HUDEP-2 (cell line): ENCODE data around the gene WDR20.
"Not testable (repeated sequence)": the region's sequence is repeated elsewhere in the genome, so short reads cannot be mapped to it uniquely, and the experiment has no call there.

Experiments
- DNase-seq, 76 experiments: peaks; one replicate each; lab custom pipeline; 2025; ENCODE audit not compliant: unreplicated experiment in 76 of 76; lab: John Stamatoyannopoulos, UW

Gene WDR20

DNA sequence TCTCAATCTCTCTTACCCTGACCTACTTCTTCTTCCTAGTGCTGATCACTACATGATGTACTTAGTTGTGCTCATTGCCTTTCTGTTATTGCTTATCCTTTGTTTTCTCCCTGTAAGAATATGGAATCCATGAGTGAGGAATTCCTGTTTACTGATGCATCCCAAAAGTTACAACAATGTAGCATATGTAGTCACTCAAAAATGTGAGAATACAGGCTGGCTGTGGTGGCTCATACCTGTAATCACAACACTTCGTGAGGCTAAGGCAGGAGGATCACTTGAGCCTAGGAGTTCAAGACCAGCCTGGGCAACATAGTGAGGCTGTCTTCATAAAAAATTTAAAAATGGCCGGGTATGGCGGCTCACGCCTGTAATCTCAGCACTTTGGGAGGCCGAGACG is 8.0 kb upstream of the WDR20 start:
- no peak for DNase-seq

DNA sequence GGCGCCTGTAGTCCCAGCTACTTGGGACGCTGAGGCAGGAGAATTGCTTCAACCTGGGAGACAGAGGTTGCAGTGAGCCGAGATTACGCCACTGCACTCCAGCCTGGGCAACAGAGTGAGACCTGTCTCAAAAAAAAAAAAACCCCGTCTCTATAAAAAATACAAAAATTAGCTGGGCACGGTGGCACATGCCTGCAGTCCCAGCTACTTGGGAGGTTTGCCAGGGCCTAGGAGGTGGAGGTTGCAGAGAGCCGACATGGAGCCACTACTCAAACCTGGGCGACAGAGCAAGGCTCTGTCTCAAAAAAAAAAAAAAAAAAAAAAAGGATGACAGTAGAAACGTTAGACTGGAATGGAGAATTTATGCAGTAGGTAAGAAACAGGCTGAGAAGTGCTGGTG is 5.7 kb upstream of the WDR20 start:
- DNase-seq: not testable (repeated sequence)

DNA sequence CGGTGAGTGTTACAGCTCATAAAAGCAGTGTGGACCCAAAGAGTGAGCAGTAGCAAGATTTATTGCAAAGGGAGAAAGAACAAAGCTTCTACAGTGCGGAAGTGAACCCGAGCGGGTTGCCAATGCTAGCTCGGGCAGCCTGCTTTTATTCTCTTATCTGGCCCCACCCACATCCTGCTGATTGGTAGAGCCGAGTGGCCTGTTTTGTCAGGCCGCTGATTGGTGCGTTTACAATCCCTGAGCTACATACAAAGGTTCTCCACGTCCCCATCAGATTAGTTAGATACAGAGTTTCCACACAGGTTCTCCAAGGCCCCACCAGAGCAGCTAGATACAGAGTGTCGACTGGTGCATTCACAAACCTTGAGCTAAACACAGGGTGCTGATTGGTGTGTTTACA is 5.0 kb upstream of the WDR20 start:
- DNase-seq: not testable (repeated sequence)

- not testable (repeated sequence) for DNase-seq
These were observed 4.2 kb upstream of the WDR20 start for GRCh38 chr14:102135456-102135855.

GRCh38 chr14:102138535-102138934 is 1.2 kb upstream of the WDR20 start:
- DNase-seq: no peak

GRCh38 chr14:102138961-102139285 is 774 bp upstream of the WDR20 start:
- DNase-seq: peak in 1 of 76 experiments; percentile 25

DNA sequence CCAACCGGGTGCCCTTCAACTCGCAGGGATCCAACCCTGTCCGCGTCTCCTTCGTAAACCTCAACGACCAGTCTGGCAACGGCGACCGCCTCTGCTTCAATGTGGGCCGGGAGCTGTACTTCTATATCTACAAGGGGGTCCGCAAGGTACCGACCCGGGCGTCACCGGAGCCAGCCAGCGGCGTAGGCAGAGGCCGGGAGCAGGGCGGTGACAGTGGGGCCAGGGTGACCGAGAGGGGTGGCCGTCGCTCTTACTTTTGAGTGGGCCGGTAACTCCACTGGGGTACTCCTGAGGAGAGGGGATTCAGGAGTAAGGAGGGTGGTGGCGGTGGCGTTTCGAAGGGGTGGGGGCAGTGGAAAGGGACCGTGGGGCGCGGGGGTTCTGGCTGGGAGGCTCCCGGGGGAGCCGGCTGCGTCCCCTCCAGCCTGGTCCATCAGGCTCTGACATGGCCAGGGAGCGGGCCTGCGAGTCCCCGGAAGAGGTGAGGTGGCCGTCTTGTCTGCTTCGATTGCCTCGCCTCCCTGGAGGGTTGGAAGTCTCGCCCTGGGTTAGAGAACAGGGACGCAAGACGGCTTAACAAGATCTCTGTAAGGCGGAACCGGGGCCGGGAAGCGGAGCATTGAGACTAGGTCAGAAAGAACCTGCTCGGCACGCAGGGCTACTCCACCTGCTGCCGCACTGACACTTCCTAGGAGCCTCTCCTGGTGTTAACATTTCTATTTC is 491 bp downstream of the WDR20 start:
- peak in 28 of 76 experiments; percentile 8 to 75 (median 22) for DNase-seq

GRCh38 chr14:102140750-102141145 is 1.1 kb downstream of the WDR20 start:
- DNase-seq: no peak

GRCh38 chr14:102141797-102142196 is 2.1 kb downstream of the WDR20 start:
- no peak for DNase-seq

- DNase-seq: no peak
These were observed 5.2 kb downstream of the WDR20 start for GRCh38 chr14:102144914-102145313.

DNA sequence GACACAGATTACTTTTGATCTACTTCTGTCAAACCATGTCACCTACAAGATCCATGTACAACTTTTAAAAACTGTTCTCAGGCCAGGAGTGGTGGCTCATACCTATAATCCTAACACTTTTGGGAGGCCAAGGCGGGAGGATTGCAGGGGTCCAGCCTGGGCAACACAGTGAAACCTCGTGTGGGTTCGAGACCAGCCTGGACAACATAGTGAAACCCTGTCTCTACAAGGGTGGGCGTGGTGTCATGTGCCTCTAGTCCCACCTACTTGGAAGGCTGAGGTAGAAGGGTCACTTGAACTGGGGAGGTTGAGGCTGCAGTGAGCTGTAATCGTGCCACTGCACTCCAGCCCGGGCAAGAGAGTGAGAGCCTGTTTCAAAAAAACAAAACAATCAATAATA is 5.7 kb downstream of the WDR20 start:
- no peak for DNase-seq

DNA sequence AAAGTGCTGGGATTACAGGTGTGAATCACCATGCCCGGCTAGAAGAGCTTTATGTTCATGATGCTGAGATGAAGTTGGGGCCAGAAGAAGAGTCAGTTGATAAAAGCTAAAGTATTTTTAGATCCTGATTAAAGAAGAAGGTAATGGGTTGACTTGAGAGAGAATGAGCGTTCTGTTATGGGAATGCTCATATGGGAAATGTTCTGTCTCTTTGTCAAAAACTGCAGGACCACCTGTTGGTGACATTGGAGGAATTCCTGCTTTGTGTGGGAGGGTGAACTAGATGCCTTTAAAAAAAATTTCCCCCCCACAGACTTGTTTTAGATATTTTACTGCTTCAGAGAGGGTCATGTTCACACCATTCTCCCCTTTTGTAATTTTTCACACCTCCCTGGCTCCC is 6.7 kb downstream of the WDR20 start:
- no peak for DNase-seq

GRCh38 chr14:102150083-102150482 is 10.4 kb downstream of the WDR20 start:
- DNase-seq: no peak

- DNase-seq: peak in 44 of 76 experiments; percentile 7 to 79 (median 56)
These were observed 11.0 kb downstream of the WDR20 start for GRCh38 chr14:102150744-102151143.

DNA sequence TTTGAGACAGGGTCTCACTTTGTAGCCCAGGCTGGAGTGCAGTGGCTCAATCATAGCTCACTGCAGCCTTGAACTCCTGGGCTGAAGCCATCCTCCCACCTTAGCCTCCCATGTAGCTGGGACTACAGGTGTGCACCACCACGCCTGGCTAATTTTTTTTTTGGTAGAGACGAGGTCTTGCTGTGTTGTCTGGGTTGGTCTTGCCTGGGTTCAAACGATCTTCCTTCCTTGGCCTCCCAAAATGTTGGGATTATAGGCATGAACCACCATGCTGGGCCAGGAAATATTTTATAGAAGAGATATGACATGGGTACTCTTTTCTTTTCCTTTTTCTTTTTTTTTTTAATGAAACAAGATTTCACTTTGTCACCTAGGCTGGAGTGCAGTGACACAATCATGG is 11.7 kb downstream of the WDR20 start:
- not testable (repeated sequence) for DNase-seq

DNA sequence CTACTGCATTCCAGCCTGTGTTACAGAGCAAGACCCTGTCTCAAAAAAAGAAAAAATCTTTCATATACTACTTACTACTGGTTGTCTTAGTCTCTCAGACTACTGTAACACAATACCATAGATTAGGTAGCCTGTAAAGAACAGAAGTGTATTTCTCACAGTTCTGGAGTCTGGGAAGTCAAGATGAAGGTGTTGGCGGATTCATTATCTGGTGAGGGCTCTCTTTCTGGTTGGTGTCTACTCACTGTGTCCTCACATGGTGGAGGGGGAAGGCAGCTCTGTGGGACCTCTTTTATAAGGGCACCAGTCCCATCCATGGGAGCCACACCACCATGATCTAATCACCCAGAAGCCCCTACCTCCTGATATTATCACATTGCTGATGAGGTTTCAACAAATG is 14.4 kb downstream of the WDR20 start:
- no peak for DNase-seq

DNA sequence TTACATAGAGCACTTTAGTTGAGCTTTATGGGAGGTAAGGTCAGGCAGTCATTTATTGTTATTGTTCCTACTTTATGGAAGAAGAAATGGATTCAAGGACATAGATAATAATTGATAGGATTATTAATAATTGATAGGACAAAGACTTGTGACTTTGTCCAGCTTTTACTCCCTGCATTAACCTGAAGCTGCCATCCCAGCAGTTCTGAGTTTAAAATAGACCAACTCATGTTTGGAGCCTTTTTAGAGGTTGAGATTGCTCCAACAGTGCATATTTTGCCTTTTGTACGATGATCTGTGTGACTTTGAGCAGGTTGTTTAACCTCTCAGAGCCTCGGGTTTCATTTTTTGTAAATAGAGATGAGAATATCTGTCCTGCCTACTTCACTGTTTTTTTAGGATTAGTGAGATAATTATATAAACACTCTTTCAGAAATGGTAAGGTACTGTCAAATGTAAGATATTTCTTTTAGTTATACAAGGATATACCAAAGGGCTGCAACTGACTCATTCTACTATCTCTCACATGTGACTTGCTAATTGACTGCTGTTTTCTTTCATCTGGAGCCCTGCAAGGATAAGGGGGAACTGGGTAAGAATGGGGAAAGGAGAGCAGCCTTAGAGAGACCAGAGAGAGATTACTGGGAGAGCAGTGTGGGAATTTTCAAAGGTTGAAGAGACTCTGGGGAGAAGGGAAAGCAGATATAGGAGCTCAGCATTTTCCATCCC is 15.3 kb downstream of the WDR20 start:
- DNase-seq: no peak

GRCh38 chr14:102157346-102157745 is 17.6 kb downstream of the WDR20 start:
- no peak for DNase-seq

DNA sequence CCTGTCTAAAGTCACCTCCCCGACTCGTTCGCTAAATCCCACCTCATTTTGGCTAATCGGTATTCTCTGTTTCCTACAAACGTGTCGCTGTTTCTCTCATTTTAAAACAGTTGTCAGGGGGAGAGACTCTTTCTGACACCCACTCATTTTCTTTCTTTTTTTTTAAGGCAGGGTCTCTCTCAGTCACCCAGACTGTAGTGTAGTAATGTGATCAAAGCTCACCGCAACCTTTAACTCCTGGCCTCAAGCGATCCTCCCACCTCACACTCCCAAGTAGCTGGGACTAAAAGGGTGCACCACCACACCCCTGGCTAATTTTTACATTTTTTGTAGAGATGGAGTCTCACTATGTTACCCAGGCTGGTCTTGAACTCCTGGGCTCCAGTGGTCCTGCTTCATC is 19.1 kb downstream of the WDR20 start:
- no peak for DNase-seq

DNA sequence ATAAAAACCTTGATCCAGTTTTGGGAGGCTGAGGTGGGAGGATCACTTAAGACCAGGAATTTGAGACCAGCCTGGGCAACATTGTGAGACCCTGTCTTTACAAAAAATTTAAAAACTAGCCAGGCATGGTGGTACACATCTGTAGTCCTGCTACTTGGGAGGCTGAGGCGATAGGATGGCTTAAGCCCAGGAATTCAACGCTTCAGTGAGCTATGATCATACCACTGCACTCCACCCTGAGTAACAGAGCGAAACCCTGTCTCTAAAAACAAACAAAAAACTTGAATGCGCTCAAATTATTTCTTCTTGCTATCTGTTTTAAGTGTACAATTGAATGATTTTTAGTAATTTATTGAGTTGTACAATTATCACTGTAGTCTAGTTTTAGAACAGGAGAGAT is 20.1 kb downstream of the WDR20 start:
- no peak for DNase-seq

- no peak for DNase-seq
These were observed 22.8 kb downstream of the WDR20 start for GRCh38 chr14:102162487-102162886.

GRCh38 chr14:102164241-102164641 is 24.5 kb downstream of the WDR20 start:
- DNase-seq: no peak
